GM21723 (cell line): ENCODE data around the gene NDFIP2.

Source experiments
- ATAC-seq: cut with Tn5 transposase; IDR thresholded peaks from one replicate; pipeline ENCODE4 v1.9.1; 2021; ENCODE audit warnings: mild to moderate bottlenecking, moderate library complexity; ENCODE audit not compliant: unreplicated experiment

NDFIP2 gene

GRCh38 chr13:79480954-79481684 is at the start of gene NDFIP2:
TSS of gene NDFIP2 (plus strand) at chr13:79481155. CDS start at chr13:79481204, 49 bp downstream.
- ATAC-seq, result peak; percentile 88

- no peak for ATAC-seq
Observed at GRCh38 chr13:79432086-79432485, 48.9 kb upstream of the NDFIP2 start.

GRCh38 chr13:79432992-79433391 is 48.0 kb upstream of the NDFIP2 start:
- no peak for ATAC-seq

- ATAC-seq, result no peak
Observed at GRCh38 chr13:79434556-79434955, 46.4 kb upstream of the NDFIP2 start.

GRCh38 chr13:79435561-79435990 is 45.4 kb upstream of the NDFIP2 start:
- no peak for ATAC-seq

GRCh38 chr13:79439275-79439674 is 41.7 kb upstream of the NDFIP2 start:
- ATAC-seq, result no peak

- ATAC-seq, result no peak
Observed at GRCh38 chr13:79440958-79441528, 39.9 kb upstream of the NDFIP2 start.

- ATAC-seq, result no peak
Observed at GRCh38 chr13:79442221-79442620, 38.7 kb upstream of the NDFIP2 start.

GRCh38 chr13:79442706-79443105 is 38.2 kb upstream of the NDFIP2 start:
- ATAC-seq, result no peak

GRCh38 chr13:79445968-79446645 is 34.8 kb upstream of the NDFIP2 start:
- no peak for ATAC-seq

GRCh38 chr13:79447141-79447540 is 33.8 kb upstream of the NDFIP2 start:
- no peak for ATAC-seq

GRCh38 chr13:79447741-79448140 is 33.2 kb upstream of the NDFIP2 start:
- no peak for ATAC-seq

GRCh38 chr13:79448413-79448812 is 32.5 kb upstream of the NDFIP2 start:
- peak; percentile 26 for ATAC-seq

GRCh38 chr13:79450110-79450509 is 30.8 kb upstream of the NDFIP2 start:
- ATAC-seq, result no peak

GRCh38 chr13:79451500-79451962 is 29.4 kb upstream of the NDFIP2 start:
- peak; percentile 100 for ATAC-seq

GRCh38 chr13:79452239-79452913 is 28.6 kb upstream of the NDFIP2 start:
- ATAC-seq, result no peak

- no peak for ATAC-seq
Observed at GRCh38 chr13:79455331-79455730, 25.6 kb upstream of the NDFIP2 start.

- ATAC-seq, result no peak
Observed at GRCh38 chr13:79456051-79456450, 24.9 kb upstream of the NDFIP2 start.

GRCh38 chr13:79456656-79457365 is 24.1 kb upstream of the NDFIP2 start:
- ATAC-seq, result peak; percentile 9

- peak; percentile 63 for ATAC-seq
Observed at GRCh38 chr13:79457390-79457789, 23.6 kb upstream of the NDFIP2 start.

- ATAC-seq, result no peak
Observed at GRCh38 chr13:79457948-79458347, 23.0 kb upstream of the NDFIP2 start.
